AG09319 (cell line): ENCODE measurements around the gene ZNF214.

ENCODE experiments used
- DNase-seq: peaks from one replicate; pipeline ENCODE4 v3.0.0-alpha.2; 2010; ENCODE audit warnings: low read depth; ENCODE audit errors: extremely low read depth
- TF ChIP-seq, protein P1 (sequence below): IDR thresholded peaks from 2 replicates; pipeline ENCODE4 v1.5.1; 2011; ENCODE audit warnings: low read depth, mild to moderate bottlenecking, inconsistent platforms, low read length, moderate library complexity

ZNF214 gene

DNA sequence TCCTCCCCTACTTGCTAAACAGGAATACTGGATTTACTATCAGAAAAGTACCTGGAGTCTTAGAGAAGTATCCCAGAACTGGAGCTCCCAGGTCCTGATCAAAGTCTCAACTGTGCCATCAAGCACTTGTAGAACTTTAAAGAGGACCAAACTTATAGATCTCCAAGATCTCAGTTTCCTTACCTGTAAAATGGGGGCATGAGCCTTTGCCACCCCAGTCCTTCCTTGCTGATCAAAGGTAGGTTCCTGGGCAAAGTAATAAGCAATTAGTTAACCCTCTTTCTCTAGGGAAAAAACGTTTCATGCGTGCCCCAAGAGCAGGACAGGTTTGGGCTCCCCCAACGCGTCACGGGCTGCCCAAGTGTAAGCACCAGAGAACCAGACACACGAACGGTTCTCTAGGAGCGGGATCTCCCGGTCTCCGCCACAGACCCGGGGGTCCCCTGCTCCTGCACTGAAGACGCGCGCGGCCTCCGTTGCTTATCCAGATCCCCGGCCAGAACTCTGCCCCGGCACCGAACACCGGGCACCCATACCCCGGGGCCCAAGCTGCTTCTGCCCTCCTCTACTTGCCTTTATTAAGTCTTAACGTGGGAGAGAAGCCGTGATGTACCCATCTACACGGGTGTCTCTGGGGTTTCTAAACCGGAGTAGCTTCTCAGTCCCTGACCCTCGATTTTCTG, 505 bp downstream of the ZNF214 start:
- DNase-seq = no peak
- TF ChIP-seq, protein P1, sequence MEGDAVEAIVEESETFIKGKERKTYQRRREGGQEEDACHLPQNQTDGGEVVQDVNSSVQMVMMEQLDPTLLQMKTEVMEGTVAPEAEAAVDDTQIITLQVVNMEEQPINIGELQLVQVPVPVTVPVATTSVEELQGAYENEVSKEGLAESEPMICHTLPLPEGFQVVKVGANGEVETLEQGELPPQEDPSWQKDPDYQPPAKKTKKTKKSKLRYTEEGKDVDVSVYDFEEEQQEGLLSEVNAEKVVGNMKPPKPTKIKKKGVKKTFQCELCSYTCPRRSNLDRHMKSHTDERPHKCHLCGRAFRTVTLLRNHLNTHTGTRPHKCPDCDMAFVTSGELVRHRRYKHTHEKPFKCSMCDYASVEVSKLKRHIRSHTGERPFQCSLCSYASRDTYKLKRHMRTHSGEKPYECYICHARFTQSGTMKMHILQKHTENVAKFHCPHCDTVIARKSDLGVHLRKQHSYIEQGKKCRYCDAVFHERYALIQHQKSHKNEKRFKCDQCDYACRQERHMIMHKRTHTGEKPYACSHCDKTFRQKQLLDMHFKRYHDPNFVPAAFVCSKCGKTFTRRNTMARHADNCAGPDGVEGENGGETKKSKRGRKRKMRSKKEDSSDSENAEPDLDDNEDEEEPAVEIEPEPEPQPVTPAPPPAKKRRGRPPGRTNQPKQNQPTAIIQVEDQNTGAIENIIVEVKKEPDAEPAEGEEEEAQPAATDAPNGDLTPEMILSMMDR = no peak

DNA sequence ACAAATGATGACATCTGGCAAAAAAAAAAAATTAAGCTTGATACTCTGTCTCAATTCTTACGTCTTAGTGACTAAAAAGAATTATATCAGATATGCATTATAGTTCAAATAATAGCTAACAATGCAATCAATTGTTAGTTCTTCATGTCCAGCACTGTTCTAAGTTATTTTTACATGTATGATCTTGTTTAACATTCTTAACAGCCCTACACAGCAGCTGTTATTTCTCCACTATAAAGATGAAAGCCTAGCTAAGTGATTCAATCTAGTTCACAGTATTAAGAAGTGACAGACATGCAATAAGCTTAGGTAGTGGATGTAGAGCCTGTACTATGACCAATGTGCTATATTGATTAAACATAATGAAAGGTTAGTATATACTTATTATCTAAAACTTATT, 4.1 kb downstream of the ZNF214 start:
- DNase-seq = no peak
- TF ChIP-seq, protein P1 = no peak

DNA sequence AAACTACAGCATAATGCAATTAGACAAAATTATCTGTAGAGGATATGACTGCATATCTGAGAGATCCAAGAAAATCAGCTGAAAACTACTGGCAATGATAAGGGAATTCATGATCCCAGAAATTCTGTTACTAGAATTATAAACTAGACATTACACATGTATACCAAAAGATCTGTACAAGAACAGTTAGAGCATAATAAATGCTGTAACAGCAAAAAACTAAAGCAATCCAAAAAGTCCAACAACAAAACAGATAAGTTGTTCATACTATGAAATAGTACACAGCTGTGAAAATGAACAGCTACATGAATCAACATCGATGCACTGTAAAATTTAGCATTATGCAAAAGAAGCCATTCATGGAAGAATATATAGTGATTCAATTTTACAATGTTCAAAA, 6.0 kb downstream of the ZNF214 start:
- TF ChIP-seq, protein P1 = no peak
- no peak for DNase-seq

DNA sequence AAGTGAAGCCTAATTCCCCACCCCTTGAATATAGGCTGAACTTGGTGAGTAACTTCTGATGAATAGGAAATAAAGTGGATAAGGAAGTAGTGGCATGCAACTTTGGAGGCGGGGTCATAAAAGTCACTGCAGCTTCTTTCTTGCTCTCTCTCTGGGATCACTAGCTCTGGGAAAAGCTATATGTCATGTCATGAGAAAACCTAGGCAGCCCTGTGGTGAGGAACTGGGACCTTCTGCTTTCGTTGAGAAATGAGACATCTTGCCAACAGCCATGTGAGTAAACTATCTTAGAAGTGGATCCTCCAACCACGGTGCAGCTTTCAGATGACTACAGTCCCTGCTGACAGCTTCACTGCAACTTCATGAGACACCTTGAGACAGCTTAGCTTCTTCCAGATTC, 15.7 kb downstream of the ZNF214 start:
- DNase-seq = no peak
- TF ChIP-seq, protein P1 = no peak

DNA sequence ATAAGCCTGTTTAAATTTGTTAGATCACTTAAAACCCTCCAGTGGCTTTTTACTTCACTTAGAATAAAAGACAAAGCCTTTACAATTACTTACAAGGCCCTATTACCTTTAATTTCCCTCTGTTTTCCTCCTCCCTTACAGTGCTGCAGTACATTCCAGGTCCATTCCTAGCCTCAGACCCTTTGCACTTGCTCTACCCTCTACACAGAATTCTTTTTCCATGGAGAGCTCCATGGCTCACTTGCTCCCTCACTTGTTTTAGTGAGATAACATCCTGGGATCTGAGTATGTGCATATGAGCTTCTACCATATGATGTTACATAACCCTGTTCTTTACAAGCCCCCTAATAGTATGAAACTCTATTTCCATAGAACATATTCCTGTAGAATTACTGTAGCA, 24.4 kb downstream of the ZNF214 start:
- DNase-seq = no peak
- TF ChIP-seq, protein P1 = no peak; the same call in 1 of the 2 replicates

DNA sequence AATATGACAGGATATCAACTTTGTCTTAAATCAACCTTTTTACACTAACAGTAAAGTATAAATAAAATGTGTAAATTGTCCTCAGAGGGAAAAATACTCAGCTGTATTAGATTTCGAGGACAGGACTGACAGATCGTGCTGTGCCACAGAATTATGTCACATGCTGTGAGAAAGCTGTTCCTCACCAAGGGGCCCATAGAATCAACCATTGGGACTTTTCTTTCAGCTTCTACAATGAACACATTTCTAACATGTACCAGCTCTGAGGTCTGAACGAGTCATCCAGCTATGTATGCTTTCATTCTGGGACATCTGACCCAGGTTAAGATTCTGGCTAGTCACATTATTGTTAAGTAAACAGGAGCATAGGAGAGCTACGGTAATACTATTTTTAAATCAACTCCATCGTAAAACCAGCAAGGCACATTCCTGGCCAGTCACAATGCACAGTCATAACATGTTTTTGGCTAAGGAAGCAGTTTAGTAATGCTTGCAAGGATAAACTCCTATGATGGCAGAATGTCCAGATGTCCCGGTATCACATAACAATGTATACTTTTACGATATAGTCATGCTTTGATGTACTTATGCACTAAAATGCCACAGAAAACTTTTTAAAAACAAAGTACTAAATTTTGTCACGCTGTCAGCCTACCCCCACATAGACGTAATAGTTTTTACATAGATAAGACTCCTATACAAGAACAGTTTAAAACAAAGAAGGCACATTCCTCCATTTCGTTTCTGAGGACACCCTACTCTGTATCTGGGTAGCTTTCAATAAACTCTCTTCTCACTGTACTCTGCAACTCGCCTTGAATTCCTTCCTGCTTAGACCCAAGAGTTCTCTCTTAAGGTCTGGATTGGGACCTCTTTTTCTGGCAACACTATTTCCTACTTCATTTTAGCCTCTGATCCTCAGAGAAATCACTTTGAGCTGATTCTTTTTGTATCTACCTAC, 27.4 kb downstream of the ZNF214 start:
- peak; percentile 38 for DNase-seq
- TF ChIP-seq, protein P1 = no peak

DNA sequence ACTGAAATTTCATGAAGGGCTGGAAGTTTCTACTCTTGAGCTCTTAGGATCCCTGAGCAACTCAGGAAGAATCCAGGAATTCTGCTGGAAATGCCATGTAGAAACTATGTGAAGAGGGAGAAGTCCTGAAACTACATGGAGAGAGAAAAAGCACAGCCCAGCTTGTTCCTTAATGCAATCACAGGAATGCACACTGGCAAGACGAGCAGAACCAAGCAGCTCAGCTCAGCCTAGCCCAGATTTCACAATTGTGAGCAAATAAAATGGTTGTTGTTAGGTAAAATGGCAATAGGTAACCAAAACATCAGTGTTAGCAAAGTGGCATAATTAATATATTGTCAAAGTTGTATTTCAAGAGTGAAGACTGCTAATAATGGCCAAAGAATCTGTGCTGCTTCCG, 28.1 kb downstream of the ZNF214 start:
- TF ChIP-seq, protein P1 = no peak
- DNase-seq = no peak
